Transverse colon (tissue), 4 donors: ENCODE measurements around the gene POLA2. TPM values are rescaled to one million over a fixed set of nuclear protein-coding genes. Genes with fewer than 3 reads are reported as not detected.
"Not testable (repeated sequence)": the region's sequence is repeated elsewhere in the genome, so short reads cannot be mapped to it uniquely, and the experiment has no call there.

Experiments used
- DNase-seq: peaks from one replicate; pipeline ENCODE4 v3.0.0-alpha.2; 2019
- H3K27ac ChIP-seq, 4 donors: fragments of 200-600 bp; sonication (generic); 2 replicates each; pipeline ENCODE4 v1.5.1; 2016 to 2018; ENCODE audit warnings: inconsistent platforms in 4 of 4
- H3K27me3 ChIP-seq: fragments of 200-600 bp; sonication (generic); 2 replicates; pipeline ENCODE4 v1.5.1; 2017; ENCODE audit warnings: inconsistent platforms
- H3K36me3 ChIP-seq, 4 donors: fragments of 200-600 bp; sonication (generic); 2 replicates each; pipeline ENCODE4 v1.5.1; 2017 to 2019; ENCODE audit warnings: inconsistent platforms in 4 of 4
- H3K4me1 ChIP-seq, 4 donors: fragments of 200-600 bp; sonication (generic); 2 replicates each; pipeline ENCODE4 v1.5.1; 2017 to 2020; ENCODE audit warnings: inconsistent platforms in 4 of 4
- H3K4me3 ChIP-seq, 4 donors: fragments of 200-600 bp; sonication (generic); 1 replicate in 1 of 4; 2 replicates in 3 of 4; pipeline versions ENCODE4 v1.5.1 to v1.6.1; 2017 to 2019; ENCODE audit warnings: inconsistent platforms in 4 of 4
- H3K9me3 ChIP-seq, 2 donors: fragments of 200-600 bp; sonication (generic); 2 replicates each; pipeline ENCODE4 v1.5.1; 2017 to 2019; ENCODE audit warnings: inconsistent platforms in 2 of 2
- CTCF ChIP-seq, 5 experiments: fragments of 200-600 bp in 3 of 5; fragments of 450-650 bp in 2 of 5; sonication (generic) in 3 of 5; IDR thresholded peaks; 1 replicate in 2 of 5; 2 replicates in 3 of 5; pipeline ENCODE4 v1.5.1; 2016 to 2017; ENCODE audit warnings: antibody characterized with exemption in 5 of 5, inconsistent platforms in 3 of 5, mild to moderate bottlenecking in 2 of 5, moderate library complexity in 1 of 5
- EP300 ChIP-seq: sonication (generic); formaldehyde crosslinking; IDR thresholded peaks from one replicate; pipeline ENCODE4 v1.6.1; 2017; ENCODE audit warnings: antibody characterized with exemption, low read depth
- POLR2A ChIP-seq: fragments of 450-650 bp; IDR thresholded peaks from one replicate; pipeline ENCODE4 v1.6.1; 2016; ENCODE audit warnings: antibody characterized with exemption, mild to moderate bottlenecking, moderate library complexity
- POLR2AphosphoS5 ChIP-seq, 3 donors: sonication (generic); formaldehyde crosslinking; IDR thresholded peaks; one replicate each; pipeline ENCODE4 v1.6.1; 2016; ENCODE audit warnings: antibody characterized with exemption in 3 of 3
- WGBS, 2 donors: methylation state at CpG; one replicate each; pipeline ENCODE4 v1.1.5; 2018; ENCODE audit warnings: low coverage in 1 of 2; 5-methylcytosine and 5-hydroxymethylcytosine counted together
- in situ Hi-C, 4 donors: fragments of 200-750 bp; cut with MboI; loops; one replicate each; pipeline versions ENCODE4 v1.15.0 to v1.15.1; 2017; ENCODE audit warnings: low sequenced_read_pairs in 3 of 4, low pct_ligation_motif_present in 1 of 4, low pct_unique_long_range_greater_than_20kb in 1 of 4
- intact Hi-C: fragments of 100-400 bp; cut with DNase I; formaldehyde crosslinking; loops from one replicate; pipeline ENCODE4 v1.15.1; 2023; ENCODE audit warnings: low total_unique reads
- total RNA-seq, 4 donors: library from RNA; depleted of rRNA; stranded (reverse); fragments of >200 nt; gene quantifications; one replicate each; pipeline ENCODE4 v1.1.0, GENCODE V29; 2016

The POLA2 gene
- total RNA-seq, 4 donors from 2014 or later = 3.0 to 17.5 (median 6.2) TPM

- in situ Hi-C loops = loop anchor here in 3 of 4 donors (5.0 to 10.0 kb wide), 2 partner anchors 55 to 58 kb away; no protein-coding TSS in a partner anchor
- DNase-seq = peak; percentile 93
- TF ChIP-seq POLR2AphosphoS5 (IDR thresholded peaks at IDR 0.05) (no peak), CTCF (IDR thresholded peaks at IDR 0.05) (peak; percentile 78 to 94 (median 85))
- Histone ChIP-seq H3K4me3 (no peak overlapping the region), H3K36me3 (no peaks in the 10 kb centered on the region), H3K27ac (peak overlapping the region in 1 of 4 donors; percentile 38), H3K9me3 (no peaks in the 10 kb centered on the region), H3K27me3 (no peaks in the 10 kb centered on the region), H3K4me1 (peaks cover 6 to 25% (median 16%) of the 10 kb centered on the region in 4 donors)
- intact Hi-C loops = no loop called here
- 7 to 8% methylated on average over 10 to 13 of the region's 13 CpGs for WGBS, 2 donors
Measured at GRCh38 chr11:65329944-65330403, 68.2 kb downstream of the POLA2 start.

DNA sequence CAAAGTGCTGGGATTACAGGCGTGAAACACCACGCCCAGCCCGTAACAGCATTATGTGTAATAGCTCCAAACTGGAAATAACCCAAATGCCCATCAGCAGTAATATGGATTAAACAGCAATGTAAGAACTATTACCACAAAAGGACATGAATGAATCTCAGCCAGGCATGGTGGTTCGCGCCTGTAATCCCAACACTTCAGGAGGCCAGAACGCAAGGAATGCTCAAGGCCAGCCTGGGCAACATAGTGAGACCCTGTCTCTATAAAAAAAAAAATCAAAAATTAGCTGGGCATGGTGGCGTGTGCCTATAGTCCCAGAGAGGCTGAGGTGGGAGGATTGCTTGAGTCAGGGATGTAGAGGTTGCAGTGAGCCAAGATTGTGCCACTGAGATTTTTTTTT is 68.8 kb downstream of the POLA2 start:
- H3K9me3 ChIP-seq = no peaks in the 10 kb centered on the region
- H3K4me1 ChIP-seq = peaks cover 11 to 31% (median 22%) of the 10 kb centered on the region in 4 donors
- no peak for TF ChIP-seq EP300
- intact Hi-C loops = no loop called here
- 67 to 86% methylated on average over 4 to 7 of the region's 7 CpGs for WGBS, 2 donors
- no peaks in the 10 kb centered on the region for H3K36me3 ChIP-seq
- no peak for DNase-seq
- no peak overlapping the region for H3K27ac ChIP-seq
- in situ Hi-C loops = loop anchor here in 1 of 4 donors (5.0 kb wide), 1 partner anchor 58 kb away; no protein-coding TSS in a partner anchor
- no peaks in the 10 kb centered on the region for H3K27me3 ChIP-seq
- H3K4me3 ChIP-seq = no peak overlapping the region

- H3K9me3 ChIP-seq, DNase-seq, H3K27me3 ChIP-seq, intact Hi-C loops, H3K4me3 ChIP-seq, H3K27ac ChIP-seq, H3K36me3 ChIP-seq: not testable (repeated sequence)
- WGBS, 2 donors = 87 to 92% methylated on average over 9 of the region's 9 CpGs
- H3K4me1 ChIP-seq = peaks cover 11 to 35% (median 22%) of the 10 kb centered on the region in 4 donors
- in situ Hi-C loops = loop anchor here in 1 of 4 donors (5.0 kb wide), 1 partner anchor 60 kb away; no protein-coding TSS in a partner anchor
Measured at GRCh38 chr11:65332591-65332990, 70.8 kb downstream of the POLA2 start.

DNA sequence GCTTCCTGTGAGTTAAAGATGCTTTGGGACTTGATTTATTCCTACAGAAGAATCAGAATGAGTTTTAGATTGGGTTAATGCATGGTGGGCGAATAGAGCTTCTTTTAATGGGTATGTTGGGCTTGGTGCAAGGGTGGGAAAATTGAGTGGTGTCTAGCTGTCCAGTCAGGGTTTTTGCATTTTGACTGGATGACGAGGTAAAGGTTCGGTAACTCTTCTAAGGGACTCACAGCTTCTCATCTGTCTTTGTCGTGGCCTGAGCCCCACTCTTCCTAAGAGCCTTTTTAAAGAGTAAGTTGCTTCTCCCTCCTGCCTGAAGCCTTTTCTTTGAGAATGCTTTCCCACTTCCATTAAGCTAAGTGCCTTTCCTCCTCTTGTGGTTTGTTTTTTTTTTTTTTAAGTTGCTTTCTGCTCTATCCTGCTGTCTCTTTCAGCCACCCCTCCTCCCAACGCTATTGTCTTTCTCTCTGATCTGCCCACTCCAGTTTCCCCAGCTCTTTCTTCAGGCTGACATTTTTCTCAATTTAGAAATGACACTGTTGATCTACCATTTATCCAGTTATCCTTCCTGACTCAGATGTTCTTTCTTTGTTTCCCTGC is 73.0 kb downstream of the POLA2 start:
- H3K9me3 ChIP-seq = no peaks in the 10 kb centered on the region
- no peaks in the 10 kb centered on the region for H3K36me3 ChIP-seq
- peak overlapping the region in 3 of 4 donors; percentile 88 to 94 (median 92) for H3K27ac ChIP-seq
- no peak for TF ChIP-seq POLR2AphosphoS5 (IDR thresholded peaks at IDR 0.05)
- TF ChIP-seq EP300 = no peak
- no peak for TF ChIP-seq CTCF (IDR thresholded peaks at IDR 0.05)
- TF ChIP-seq POLR2A = no peak
- no peak for DNase-seq
- H3K4me3 ChIP-seq = peak overlapping the region; percentile 59 to 93 (median 73)
- WGBS, 2 donors = 21 to 24% methylated on average over 5 of the region's 5 CpGs
- peaks cover 11 to 23% (median 16%) of the 10 kb centered on the region in 4 donors for H3K4me1 ChIP-seq
- no peaks in the 10 kb centered on the region for H3K27me3 ChIP-seq
- in situ Hi-C loops = loop anchor here in 1 of 4 donors (5.0 kb wide), 1 partner anchor 62 kb away; no protein-coding TSS in a partner anchor
- intact Hi-C loops = no loop called here

- Histone ChIP-seq H3K36me3 (peaks cover 0 to 36% (median 16%) of the 10 kb centered on the region in 4 donors), H3K27me3 (no peaks in the 10 kb centered on the region), H3K9me3 (no peaks in the 10 kb centered on the region), H3K4me1 (peaks cover 11 to 22% (median 16%) of the 10 kb centered on the region in 4 donors), H3K27ac (no peak overlapping the region), H3K4me3 (no peak overlapping the region)
- TF ChIP-seq POLR2AphosphoS5 (IDR thresholded peaks at IDR 0.05) (no peak), EP300 (no peak), CTCF (IDR thresholded peaks at IDR 0.05) (no peak)
- WGBS, 2 donors = 85 to 93% methylated on average over 5 to 7 of the region's 7 CpGs
- in situ Hi-C loops (no loop called here), intact Hi-C loops (no loop called here)
- no peak for DNase-seq
Measured at GRCh38 chr11:65338676-65339075, 76.9 kb downstream of the POLA2 start.
